H9 (cell line): Measurements from ENCODE around the gene ZFAND3. TPM values are rescaled to one million over a fixed set of nuclear protein-coding genes. Genes with fewer than 3 reads are reported as not detected.
A peak's percentile ranks its signal among the peaks of the same experiment; 100 is the strongest.

Experiments
- DNase-seq: peaks from one replicate; pipeline ENCODE4 v3.0.0-alpha.2; 2017
- H2AFZ ChIP-seq: one replicate; pipeline ENCODE4 v1.6.1; 2013; ENCODE audit warnings: mild to moderate bottlenecking, low read length, control low read depth, moderate library complexity
- H2AK5ac ChIP-seq: 2 replicates; pipeline ENCODE4 v1.6.1; 2013; ENCODE audit warnings: low read length, control low read depth, mixed read lengths; ENCODE audit not compliant: insufficient read length
- H2BK120ac ChIP-seq: one replicate; pipeline ENCODE4 v1.6.1; 2013; ENCODE audit warnings: low read depth, mild to moderate bottlenecking, low read length, control low read depth, inconsistent platforms; ENCODE audit not compliant: poor library complexity, severe bottlenecking
- H2BK12ac ChIP-seq: 2 replicates; pipeline ENCODE4 v1.6.1; 2013; ENCODE audit warnings: low read length, control low read depth, mixed read lengths, low read depth; ENCODE audit not compliant: insufficient read length
- H2BK15ac ChIP-seq: 2 replicates; pipeline ENCODE4 v1.6.1; 2013; ENCODE audit warnings: low read depth, low read length, control low read depth
- H2BK20ac ChIP-seq: one replicate; pipeline ENCODE4 v1.6.1; 2013; ENCODE audit warnings: low read depth, mild to moderate bottlenecking, low read length, control low read depth, inconsistent platforms; ENCODE audit not compliant: poor library complexity, severe bottlenecking
- H2BK5ac ChIP-seq: 2 replicates; pipeline ENCODE4 v1.6.1; 2013; ENCODE audit warnings: low read length, control low read depth, mixed read lengths; ENCODE audit not compliant: insufficient read length
- H3K14ac ChIP-seq: 2 replicates; pipeline ENCODE4 v1.6.1; 2013; ENCODE audit warnings: low read length, control low read depth; ENCODE audit not compliant: insufficient read depth
- H3K18ac ChIP-seq: 2 replicates; pipeline ENCODE4 v1.6.1; 2013; ENCODE audit warnings: low read depth, mild to moderate bottlenecking, mixed read lengths, low read length, control low read depth; ENCODE audit not compliant: insufficient read length
- H3K23ac ChIP-seq: 2 replicates; pipeline ENCODE4 v1.6.1; 2013; ENCODE audit warnings: low read length, control low read depth, mixed read lengths, low read depth; ENCODE audit not compliant: insufficient read length
- H3K23me2 ChIP-seq: 2 replicates; pipeline ENCODE4 v1.6.1; 2013; ENCODE audit warnings: low read depth, mild to moderate bottlenecking, mixed read lengths, low read length, control low read depth; ENCODE audit not compliant: insufficient read length, poor library complexity, severe bottlenecking
- H3K27ac ChIP-seq: 2 replicates; pipeline ENCODE4 v1.5.1; 2013; ENCODE audit warnings: low read length, control low read depth, mixed read lengths, low read depth; ENCODE audit not compliant: insufficient read length
- H3K27me3 ChIP-seq: 2 replicates; pipeline ENCODE4 v1.6.1; 2013; ENCODE audit warnings: low read length, control low read depth, inconsistent platforms; ENCODE audit not compliant: insufficient read depth
- H3K4ac ChIP-seq: 2 replicates; pipeline ENCODE4 v1.6.1; 2013; ENCODE audit warnings: low read depth, mild to moderate bottlenecking, control low read depth, inconsistent platforms, low read length, moderate library complexity
- H3K4me1 ChIP-seq: 2 replicates; pipeline ENCODE4 v1.6.1; 2013; ENCODE audit warnings: low read length, control low read depth, inconsistent platforms; ENCODE audit not compliant: insufficient read depth
- H3K4me2 ChIP-seq: 2 replicates; pipeline ENCODE4 v1.6.1; 2013; ENCODE audit warnings: low read length, control low read depth, mixed read lengths; ENCODE audit not compliant: insufficient read length, insufficient read depth
- H3K56ac ChIP-seq: 2 replicates; pipeline ENCODE4 v1.6.1; 2013; ENCODE audit warnings: low read depth, mild to moderate bottlenecking, mixed read lengths, low read length, control low read depth; ENCODE audit not compliant: insufficient read length
- H3K79me1 ChIP-seq: 2 replicates; pipeline ENCODE4 v1.6.1; 2013; ENCODE audit warnings: low read depth, mild to moderate bottlenecking, moderate library complexity, low read length, control low read depth, inconsistent platforms; ENCODE audit not compliant: insufficient read depth, poor library complexity, severe bottlenecking
- H3K79me2 ChIP-seq: 2 replicates; pipeline ENCODE4 v1.6.1; 2013; ENCODE audit warnings: low read length, control low read depth, inconsistent platforms; ENCODE audit not compliant: insufficient read depth
- H3K9ac ChIP-seq: 2 replicates; pipeline ENCODE4 v1.6.1; 2013; ENCODE audit warnings: low read length, control low read depth, mixed read lengths; ENCODE audit not compliant: insufficient read length; ENCODE audit errors: extremely low read depth
- H3K9me3 ChIP-seq: one replicate; pipeline ENCODE4 v1.6.1; 2013; ENCODE audit warnings: low read depth, low read length, inconsistent platforms; ENCODE audit not compliant: control insufficient read depth
- H3T11ph ChIP-seq: one replicate; pipeline ENCODE4 v1.6.1; 2013; ENCODE audit warnings: mild to moderate bottlenecking, low read length, control low read depth, inconsistent platforms
- H4K20me1 ChIP-seq: one replicate; pipeline ENCODE4 v1.6.1; 2013; ENCODE audit not compliant: control insufficient read depth, insufficient read length, insufficient read depth
- H4K5ac ChIP-seq: 2 replicates; pipeline ENCODE4 v1.6.1; 2013; ENCODE audit warnings: low read depth, mild to moderate bottlenecking, mixed read lengths, low read length, control low read depth; ENCODE audit not compliant: insufficient read length
- H4K8ac ChIP-seq: replicated peaks from 2 replicates; pipeline ENCODE4 v1.6.1; 2013; ENCODE audit warnings: low read length, control low read depth, mixed read lengths, low read depth; ENCODE audit not compliant: insufficient read length
- H4K91ac ChIP-seq: 2 replicates; pipeline ENCODE4 v1.6.1; 2013; ENCODE audit warnings: low read depth, mild to moderate bottlenecking, moderate library complexity, mixed read lengths, low read length, control low read depth; ENCODE audit not compliant: insufficient read length
- H3K27ac Mint-ChIP-seq, 3 experiments: 2 replicates in 2 of 3; 3 replicates in 1 of 3; pipeline ENCODE4 v1.8.0; 2020 to 2021; ENCODE audit warnings: mixed read lengths in 3 of 3, mild to moderate bottlenecking in 1 of 3, moderate library complexity in 1 of 3
- H3K27me3 Mint-ChIP-seq: 2 replicates; pipeline ENCODE4 v1.8.0; 2021; ENCODE audit warnings: low read depth, mild to moderate bottlenecking, moderate library complexity, mixed read lengths
- H3K36me3 Mint-ChIP-seq, 3 experiments: 2 replicates in 2 of 3; 3 replicates in 1 of 3; pipeline ENCODE4 v1.8.0; 2020 to 2021; ENCODE audit warnings: low read depth in 3 of 3, mixed read lengths in 3 of 3; ENCODE audit not compliant: insufficient read depth in 1 of 3
- H3K4me1 Mint-ChIP-seq, 2 experiments: 2 replicates each; pipeline ENCODE4 v1.8.0; 2020; ENCODE audit warnings: mixed read lengths in 2 of 2
- H3K4me3 Mint-ChIP-seq, 2 experiments: 2 replicates in 1 of 2; 3 replicates in 1 of 2; pipeline ENCODE4 v1.8.0; 2020 to 2021; ENCODE audit warnings: mild to moderate bottlenecking in 2 of 2, mixed read lengths in 2 of 2, moderate library complexity in 1 of 2
- H3K9me3 Mint-ChIP-seq, 2 experiments: 2 replicates in 1 of 2; 3 replicates in 1 of 2; pipeline ENCODE4 v1.8.0; 2020; ENCODE audit warnings: mild to moderate bottlenecking in 2 of 2, mixed read lengths in 2 of 2, moderate library complexity in 1 of 2
- CTCF ChIP-seq: fragments of 200-600 bp; sonication (generic); conservative IDR thresholded peaks from 3 replicates; pipeline ENCODE4 v1.8.0; 2021; ENCODE audit warnings: antibody characterized with exemption, mild to moderate bottlenecking
- WGBS: extraction: QIAGEN DNeasy Blood & Tissue Kit; methylation state at CpG from one replicate; pipeline ENCODE4 v1.1.7; 2013; ENCODE audit warnings: missing lambda C conversion rate, low lambda C conversion rate, mixed read lengths; ENCODE audit not compliant: insufficient read length; ENCODE audit errors: extremely low coverage; 5-methylcytosine and 5-hydroxymethylcytosine counted together
- total RNA-seq: library from RNA; stranded (reverse); gene quantifications from 2 replicates; pipeline ENCODE4 v1.2.1, GENCODE V29; 2021

Gene ZFAND3
- total RNA-seq, 1 experiment from 2014 or later, result 57.7 TPM

- H2BK15ac ChIP-seq, result no peak overlapping the region
- Mint-ChIP-seq H3K36me3 (no peaks in the 10 kb centered on the region), H3K27ac (no peak overlapping the region), H3K4me1 (peaks cover 4 to 9% of the 10 kb centered on the region in 2 experiments; a peak in 2 of 4 replicates), H3K4me3 (no peak overlapping the region), H3K27me3 (no peaks in the 10 kb centered on the region), H3K9me3 (no peaks in the 10 kb centered on the region)
- peak overlapping the region; percentile 65 for H3K56ac ChIP-seq
- no peak overlapping the region for H3K23ac ChIP-seq
- H3K14ac ChIP-seq, result no peak overlapping the region
- no peak overlapping the region for H4K91ac ChIP-seq
- no peaks in the 10 kb centered on the region for H3K23me2 ChIP-seq
- H3K27ac ChIP-seq, result no peak overlapping the region
- H2BK12ac ChIP-seq, result no peak overlapping the region
- H3K9me3 ChIP-seq, result no peaks in the 10 kb centered on the region
- no peak overlapping the region for H3K9ac ChIP-seq
- H3K18ac ChIP-seq, result no peak overlapping the region
- H3K4ac ChIP-seq, result no peak overlapping the region
- no peaks in the 10 kb centered on the region for H4K20me1 ChIP-seq
- no peak overlapping the region for H2BK120ac ChIP-seq
- no peak overlapping the region for H2BK5ac ChIP-seq
- H3K27me3 ChIP-seq, result no peaks in the 10 kb centered on the region
- H3K79me1 ChIP-seq, result peaks cover 8% of the 10 kb centered on the region
- H4K5ac ChIP-seq, result no peak overlapping the region
- H3K79me2 ChIP-seq, result peaks cover 9% of the 10 kb centered on the region; the same call in 1 of the 2 replicates
- WGBS, result no CpG with 5 or more reads among the region's 4 CpGs
- H2AFZ ChIP-seq, result no peak overlapping the region
- no peaks in the 10 kb centered on the region; the same call in 1 of the 2 replicates for H3K4me1 ChIP-seq
- H3K4me2 ChIP-seq, result no peak overlapping the region
- H2AK5ac ChIP-seq, result no peak overlapping the region
- no peak overlapping the region for H4K8ac ChIP-seq
- TF ChIP-seq CTCF, result no peak
- no peak overlapping the region for H2BK20ac ChIP-seq
- H3T11ph ChIP-seq, result no peak overlapping the region
- no peak for DNase-seq
Observed at GRCh38 chr6:37850260-37850659, 30.7 kb downstream of the ZFAND3 start.
